ENCODE results near the gene MRPS22. TPM values are rescaled to one million over a fixed set of nuclear protein-coding genes. Genes with fewer than 3 reads are reported as not detected.
A peak's percentile ranks its signal among the peaks of the same experiment; 100 is the strongest.
"Not testable (repeated sequence)": the region's sequence is repeated elsewhere in the genome, so short reads cannot be mapped to it uniquely, and the experiment has no call there.

Gene MRPS22
- polyA plus RNA-seq, 4 donors, result 61.1 to 75.9 (median 65.6) TPM

GRCh38 chr3:139332092-139332491, 11.7 kb upstream of the MRPS22 start:
- Histone ChIP-seq H3K36me3 (ENCODE audit: control insufficient read depth in 3 of 3, insufficient read depth in 2 of 3, low read depth in 1 of 3, low read length in 3 of 3) (no peaks in the 10 kb centered on the region), H3K27me3 (ENCODE audit: control insufficient read depth in 3 of 3, insufficient read depth in 3 of 3, low read length in 3 of 3) (peaks cover 0 to 13% (median 6%) of the 10 kb centered on the region in 3 donors), H3K4me3 (ENCODE audit: low read depth in 1 of 3, low read length in 3 of 3) (no peak overlapping the region), H3K27ac (ENCODE audit: low read depth in 1 of 3, low read length in 2 of 3) (no peak overlapping the region), H3K4me1 (ENCODE audit: control insufficient read depth in 3 of 3, insufficient read depth in 2 of 3, low read depth in 1 of 3, low read length in 2 of 3) (peaks cover 0 to 2% (median 0%) of the 10 kb centered on the region in 3 donors), H3K9me3 (ENCODE audit: control insufficient read depth in 2 of 2, insufficient read depth in 1 of 2, low read depth in 1 of 2, low read length in 1 of 2) (no peaks in the 10 kb centered on the region)
- DNase-seq, result no peak
- FAIRE-seq, result no peak
- WGBS, 3 donors, result 71 to 84% (median 72%) methylated on average over 2 of the region's 2 CpGs

GRCh38 chr3:139334675-139335074, 9.1 kb upstream of the MRPS22 start:
- H3K4me1 ChIP-seq (ENCODE audit: control insufficient read depth in 3 of 3, insufficient read depth in 2 of 3, low read depth in 1 of 3, low read length in 2 of 3); H3K9me3 ChIP-seq (ENCODE audit: control insufficient read depth in 2 of 2, insufficient read depth in 1 of 2, low read depth in 1 of 2, low read length in 1 of 2); DNase-seq; H3K27ac ChIP-seq (ENCODE audit: low read depth in 1 of 3, low read length in 2 of 3); H3K36me3 ChIP-seq (ENCODE audit: control insufficient read depth in 3 of 3, insufficient read depth in 2 of 3, low read depth in 1 of 3, low read length in 3 of 3); FAIRE-seq; H3K4me3 ChIP-seq (ENCODE audit: low read depth in 1 of 3, low read length in 3 of 3): not testable (repeated sequence)
- WGBS, 3 donors, result 33 to 57% (median 38%) methylated on average over 1 of the region's 1 CpG
- peaks cover 0 to 14% (median 6%) of the 10 kb centered on the region in 3 donors for H3K27me3 ChIP-seq (ENCODE audit: control insufficient read depth in 3 of 3, insufficient read depth in 3 of 3, low read length in 3 of 3)

GRCh38 chr3:139338405-139338804, 5.4 kb upstream of the MRPS22 start:
- 89 to 96% (median 90%) methylated on average over 4 of the region's 4 CpGs for WGBS, 3 donors
- no peak overlapping the region for H3K4me3 ChIP-seq (ENCODE audit: low read depth in 1 of 3, low read length in 3 of 3)
- H3K9me3 ChIP-seq (ENCODE audit: control insufficient read depth in 2 of 2, insufficient read depth in 1 of 2, low read depth in 1 of 2, low read length in 1 of 2), result no peaks in the 10 kb centered on the region
- H3K4me1 ChIP-seq (ENCODE audit: control insufficient read depth in 3 of 3, insufficient read depth in 2 of 3, low read depth in 1 of 3, low read length in 2 of 3), result peaks cover 0 to 1% (median 0%) of the 10 kb centered on the region in 3 donors
- no peak overlapping the region for H3K27ac ChIP-seq (ENCODE audit: low read depth in 1 of 3, low read length in 2 of 3)
- DNase-seq (no peak), FAIRE-seq (no peak)
- no peaks in the 10 kb centered on the region for H3K36me3 ChIP-seq (ENCODE audit: control insufficient read depth in 3 of 3, insufficient read depth in 2 of 3, low read depth in 1 of 3, low read length in 3 of 3)
- peaks cover 0 to 19% (median 0%) of the 10 kb centered on the region in 3 donors for H3K27me3 ChIP-seq (ENCODE audit: control insufficient read depth in 3 of 3, insufficient read depth in 3 of 3, low read length in 3 of 3)

DNA sequence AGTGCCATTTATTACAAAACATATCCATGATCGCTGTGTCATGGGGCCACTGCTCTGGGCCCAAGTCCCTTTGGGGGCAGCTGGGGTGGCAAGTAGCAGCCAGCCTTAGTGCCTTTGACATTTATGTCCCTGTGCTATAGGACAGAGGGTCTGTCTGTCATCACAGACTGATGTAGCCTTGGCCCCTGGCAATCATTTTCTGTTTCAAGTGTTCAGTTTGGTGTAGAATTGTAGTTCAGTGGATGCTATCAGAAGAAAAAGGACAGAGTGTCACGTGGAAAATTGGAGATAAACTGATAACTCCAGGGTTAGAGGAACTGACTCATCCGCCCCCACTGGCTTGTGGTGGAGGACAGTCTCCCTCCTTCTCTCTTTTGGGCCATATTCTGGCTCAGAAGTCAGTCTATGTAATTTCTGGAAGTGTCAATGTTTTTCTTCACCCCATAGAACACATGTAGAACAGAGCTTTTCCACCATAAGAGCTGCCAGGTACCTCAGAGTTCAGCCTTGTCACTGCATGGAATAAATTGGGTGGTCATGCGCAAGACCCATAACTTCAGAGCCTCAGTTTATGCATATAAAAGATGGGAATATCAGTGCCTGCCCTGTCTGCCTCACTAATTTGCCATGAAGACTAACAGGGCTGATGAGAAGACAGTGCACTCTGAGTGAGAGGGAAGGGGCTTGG, 4.5 kb upstream of the MRPS22 start:
- DNase-seq, result no peak

DNA sequence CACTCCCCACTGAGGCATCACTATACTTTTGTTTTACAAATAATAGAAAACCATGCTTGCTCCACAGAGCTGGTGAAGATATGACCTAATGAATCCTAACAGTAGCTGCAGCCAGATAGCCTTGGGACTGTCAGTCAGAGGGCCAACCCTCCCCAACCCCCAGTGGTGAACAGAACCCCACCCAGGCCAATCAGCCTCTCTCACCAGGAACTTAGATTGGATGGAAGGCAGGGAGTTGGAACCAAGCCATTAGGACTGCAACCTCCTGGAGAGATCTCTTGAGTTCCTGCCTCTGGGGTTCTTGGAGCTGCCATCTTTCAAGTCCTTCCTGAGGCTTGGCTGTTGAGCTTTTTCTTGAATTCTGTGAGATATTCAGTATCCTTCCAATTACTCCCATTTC, 3.0 kb upstream of the MRPS22 start:
- FAIRE-seq (no peak), DNase-seq (peak in 1 of 2 donors; percentile 55)
- H3K27ac ChIP-seq (ENCODE audit: low read depth in 1 of 3, low read length in 2 of 3), result no peak overlapping the region
- H3K4me1 ChIP-seq (ENCODE audit: control insufficient read depth in 3 of 3, insufficient read depth in 2 of 3, low read depth in 1 of 3, low read length in 2 of 3), result peaks cover 0 to 11% (median 7%) of the 10 kb centered on the region in 3 donors
- H3K4me3 ChIP-seq (ENCODE audit: low read depth in 1 of 3, low read length in 3 of 3), result no peak overlapping the region
- H3K27me3 ChIP-seq (ENCODE audit: control insufficient read depth in 3 of 3, insufficient read depth in 3 of 3, low read length in 3 of 3), result peaks cover 0 to 19% (median 0%) of the 10 kb centered on the region in 3 donors
- no peaks in the 10 kb centered on the region for H3K36me3 ChIP-seq (ENCODE audit: control insufficient read depth in 3 of 3, insufficient read depth in 2 of 3, low read depth in 1 of 3, low read length in 3 of 3)
- H3K9me3 ChIP-seq (ENCODE audit: control insufficient read depth in 2 of 2, insufficient read depth in 1 of 2, low read depth in 1 of 2, low read length in 1 of 2), result no peaks in the 10 kb centered on the region

More for the DNA sequence above, 4.5 kb upstream of the MRPS22 start:
- H3K27ac ChIP-seq (ENCODE audit: low read depth in 1 of 3, low read length in 2 of 3), result no peak overlapping the region
- no peak for FAIRE-seq
- H3K9me3 ChIP-seq (ENCODE audit: control insufficient read depth in 2 of 2, insufficient read depth in 1 of 2, low read depth in 1 of 2, low read length in 1 of 2), result no peaks in the 10 kb centered on the region
- H3K27me3 ChIP-seq (ENCODE audit: control insufficient read depth in 3 of 3, insufficient read depth in 3 of 3, low read length in 3 of 3), result peaks cover 0 to 19% (median 0%) of the 10 kb centered on the region in 3 donors
- 64 to 71% (median 67%) methylated on average over 4 of the region's 4 CpGs for WGBS, 3 donors
- H3K36me3 ChIP-seq (ENCODE audit: control insufficient read depth in 3 of 3, insufficient read depth in 2 of 3, low read depth in 1 of 3, low read length in 3 of 3), result no peaks in the 10 kb centered on the region
- H3K4me1 ChIP-seq (ENCODE audit: control insufficient read depth in 3 of 3, insufficient read depth in 2 of 3, low read depth in 1 of 3, low read length in 2 of 3), result peaks cover 0 to 3% (median 0%) of the 10 kb centered on the region in 3 donors
- no peak overlapping the region for H3K4me3 ChIP-seq (ENCODE audit: low read depth in 1 of 3, low read length in 3 of 3)

DNA sequence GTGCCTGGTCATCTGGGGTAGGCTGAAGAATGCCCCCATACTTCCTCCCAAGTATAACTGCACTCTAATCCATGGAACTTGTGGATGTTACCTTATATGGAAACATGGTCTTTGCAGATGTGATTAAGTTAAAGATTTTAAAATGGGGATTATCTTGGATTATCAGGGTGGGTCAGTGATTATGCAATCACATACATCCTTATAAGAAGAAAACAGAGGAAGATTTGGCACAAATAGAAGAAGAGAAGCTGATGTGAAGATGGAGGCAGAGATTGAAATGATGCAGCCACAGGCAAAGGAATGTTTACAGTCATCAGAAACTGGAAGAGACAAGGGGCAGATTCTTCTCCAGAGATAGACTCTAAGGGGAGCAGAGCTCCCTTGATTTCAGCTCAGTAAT, 1.8 kb upstream of the MRPS22 start:
- DNase-seq, result no peak
- no peak for FAIRE-seq
- H3K4me3 ChIP-seq (ENCODE audit: low read depth in 1 of 3, low read length in 3 of 3), result no peak overlapping the region
- H3K27me3 ChIP-seq (ENCODE audit: control insufficient read depth in 3 of 3, insufficient read depth in 3 of 3, low read length in 3 of 3), result peaks cover 0 to 19% (median 0%) of the 10 kb centered on the region in 3 donors
- H3K27ac ChIP-seq (ENCODE audit: low read depth in 1 of 3, low read length in 2 of 3), result no peak overlapping the region
- peaks cover 0 to 3% (median 2%) of the 10 kb centered on the region in 3 donors for H3K36me3 ChIP-seq (ENCODE audit: control insufficient read depth in 3 of 3, insufficient read depth in 2 of 3, low read depth in 1 of 3, low read length in 3 of 3)
- peaks cover 0 to 11% (median 7%) of the 10 kb centered on the region in 3 donors for H3K4me1 ChIP-seq (ENCODE audit: control insufficient read depth in 3 of 3, insufficient read depth in 2 of 3, low read depth in 1 of 3, low read length in 2 of 3)
- no peaks in the 10 kb centered on the region for H3K9me3 ChIP-seq (ENCODE audit: control insufficient read depth in 2 of 2, insufficient read depth in 1 of 2, low read depth in 1 of 2, low read length in 1 of 2)

DNA sequence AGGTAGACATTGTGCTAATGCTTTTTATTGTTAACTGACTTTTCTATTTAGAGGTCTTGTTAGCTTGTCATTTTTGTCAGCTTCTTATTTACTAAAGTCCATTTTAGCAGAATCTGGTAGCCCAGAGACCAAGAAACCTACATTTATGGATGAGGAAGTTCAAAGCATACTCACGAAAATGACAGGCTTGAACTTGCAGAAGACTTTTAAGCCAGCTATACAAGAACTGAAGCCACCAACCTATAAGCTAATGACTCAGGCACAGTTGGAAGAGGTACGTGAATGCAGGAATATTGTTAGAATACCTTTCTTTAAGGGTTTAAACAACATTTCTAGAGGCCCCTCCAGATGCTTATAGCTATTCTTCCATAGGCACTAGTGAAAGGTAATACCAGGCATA, 3.0 kb downstream of the MRPS22 start:
- H3K27ac ChIP-seq (ENCODE audit: low read depth in 1 of 3, low read length in 2 of 3), result no peak overlapping the region
- DNase-seq, result no peak
- peaks cover 0 to 11% (median 7%) of the 10 kb centered on the region in 3 donors for H3K4me1 ChIP-seq (ENCODE audit: control insufficient read depth in 3 of 3, insufficient read depth in 2 of 3, low read depth in 1 of 3, low read length in 2 of 3)
- no peak overlapping the region for H3K4me3 ChIP-seq (ENCODE audit: low read depth in 1 of 3, low read length in 3 of 3)
- 82 to 91% (median 87%) methylated on average over 2 of the region's 2 CpGs for WGBS, 3 donors
- H3K27me3 ChIP-seq (ENCODE audit: control insufficient read depth in 3 of 3, insufficient read depth in 3 of 3, low read length in 3 of 3), result no peaks in the 10 kb centered on the region
- H3K36me3 ChIP-seq (ENCODE audit: control insufficient read depth in 3 of 3, insufficient read depth in 2 of 3, low read depth in 1 of 3, low read length in 3 of 3), result peaks cover 8 to 15% (median 14%) of the 10 kb centered on the region in 3 donors
- no peaks in the 10 kb centered on the region for H3K9me3 ChIP-seq (ENCODE audit: control insufficient read depth in 2 of 2, insufficient read depth in 1 of 2, low read depth in 1 of 2, low read length in 1 of 2)
- FAIRE-seq, result no peak

- no peaks in the 10 kb centered on the region for H3K4me1 ChIP-seq (ENCODE audit: control insufficient read depth in 3 of 3, insufficient read depth in 2 of 3, low read depth in 1 of 3, low read length in 2 of 3)
- H3K4me3 ChIP-seq (ENCODE audit: low read depth in 1 of 3, low read length in 3 of 3), result no peak overlapping the region
- H3K9me3 ChIP-seq (ENCODE audit: control insufficient read depth in 2 of 2, insufficient read depth in 1 of 2, low read depth in 1 of 2, low read length in 1 of 2), result no peaks in the 10 kb centered on the region
- no peaks in the 10 kb centered on the region for H3K27me3 ChIP-seq (ENCODE audit: control insufficient read depth in 3 of 3, insufficient read depth in 3 of 3, low read length in 3 of 3)
- WGBS, 3 donors, result 75 to 86% (median 82%) methylated on average over 3 of the region's 3 CpGs
- H3K36me3 ChIP-seq (ENCODE audit: control insufficient read depth in 3 of 3, insufficient read depth in 2 of 3, low read depth in 1 of 3, low read length in 3 of 3), result peaks cover 25 to 39% (median 30%) of the 10 kb centered on the region in 3 donors
- FAIRE-seq, result no peak
- DNase-seq, result peak; percentile 51 to 55
- H3K27ac ChIP-seq (ENCODE audit: low read depth in 1 of 3, low read length in 2 of 3), result no peak overlapping the region
Measured at GRCh38 chr3:139353920-139354556, 10.2 kb downstream of the MRPS22 start.

All from small intestine (tissue), 7 donors.